Mucosa of descending colon (tissue), 3 donors: ENCODE measurements around the gene PDE4D. TPM values are rescaled to one million over a fixed set of nuclear protein-coding genes. Genes with fewer than 3 reads are reported as not detected.

Experiments
- ATAC-seq: fragments of 200-7000 bp; cut with Tn5 transposase; one replicate; pipeline ENCODE4 v1.9.1; 2020; ENCODE audit warnings: mild to moderate bottlenecking, moderate library complexity
- DNase-seq, 3 donors: peaks; one replicate each; pipeline ENCODE4 v3.0.0-alpha.2; 2020
- H3K36me3 ChIP-seq: fragments of 200-600 bp; one replicate; pipeline ENCODE4 v1.8.0; 2021; ENCODE audit warnings: low read depth, mild to moderate bottlenecking
- H3K4me1 ChIP-seq: fragments of 200-600 bp; one replicate; pipeline ENCODE4 v1.8.0; 2021; ENCODE audit warnings: low read depth, mild to moderate bottlenecking
- H3K4me3 ChIP-seq: fragments of 200-600 bp; one replicate; pipeline ENCODE4 v1.8.0; 2021; ENCODE audit warnings: mild to moderate bottlenecking
- H3K9me3 ChIP-seq: fragments of 200-600 bp; one replicate; pipeline ENCODE4 v1.8.0; 2021; ENCODE audit warnings: mild to moderate bottlenecking
- intact Hi-C, 2 donors: fragments of 100-400 bp; cut with DNase I in 1 of 2; cut with micrococcal nuclease in 1 of 2; formaldehyde crosslinking; loops; one replicate each; pipeline versions ENCODE4 v1.11.0 to v1.11.1; 2022; cut with DNase I, micrococcal nuclease
- total RNA-seq, 3 donors: library from RNA; stranded (reverse); fragmentation: NEBNext Ultra II Directional in 2 of 3; extraction: Animal tissue kit (Norgen Biotek cat#: 25700) in 2 of 3; gene quantifications; one replicate each; pipeline versions ENCODE4 v1.2.1 to v1.2.4, GENCODE V29; 2021 to 2023
- TF ChIP-seq, protein P1 (sequence below): fragments of 200-600 bp; IDR thresholded peaks from one replicate; pipeline ENCODE4 v1.8.0; 2022; ENCODE audit warnings: antibody characterized with exemption, mild to moderate bottlenecking
- donor health status: DM: no; HTN: no; CAD: no; lungs with moderate emphysema.
- donor health status: DM: no; HTN: no; CAD: no.
- donor health status: DM: no; HTN: yes; CAD: no.

PDE4D gene
- total RNA-seq, 3 donors from 2014 or later: 37.9 to 137 (median 100) TPM

DNA sequence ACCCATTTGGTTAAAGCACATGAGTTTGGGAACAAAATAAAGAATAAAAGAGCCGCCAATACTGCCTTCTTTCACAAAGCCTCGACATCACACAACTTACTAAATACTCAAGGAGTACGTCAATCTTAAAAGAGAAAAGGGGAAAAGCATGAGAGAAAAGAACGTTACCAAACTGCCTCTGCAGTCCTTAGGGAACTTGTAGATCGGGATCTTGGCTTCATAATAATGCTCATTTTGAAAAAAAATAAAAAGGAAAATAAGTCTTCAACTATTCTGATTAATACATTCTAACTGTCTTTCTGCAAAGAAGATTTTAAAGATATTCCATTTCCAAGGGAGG lies 618.4 kb downstream of the PDE4D start:
- TF ChIP-seq, protein P1, sequence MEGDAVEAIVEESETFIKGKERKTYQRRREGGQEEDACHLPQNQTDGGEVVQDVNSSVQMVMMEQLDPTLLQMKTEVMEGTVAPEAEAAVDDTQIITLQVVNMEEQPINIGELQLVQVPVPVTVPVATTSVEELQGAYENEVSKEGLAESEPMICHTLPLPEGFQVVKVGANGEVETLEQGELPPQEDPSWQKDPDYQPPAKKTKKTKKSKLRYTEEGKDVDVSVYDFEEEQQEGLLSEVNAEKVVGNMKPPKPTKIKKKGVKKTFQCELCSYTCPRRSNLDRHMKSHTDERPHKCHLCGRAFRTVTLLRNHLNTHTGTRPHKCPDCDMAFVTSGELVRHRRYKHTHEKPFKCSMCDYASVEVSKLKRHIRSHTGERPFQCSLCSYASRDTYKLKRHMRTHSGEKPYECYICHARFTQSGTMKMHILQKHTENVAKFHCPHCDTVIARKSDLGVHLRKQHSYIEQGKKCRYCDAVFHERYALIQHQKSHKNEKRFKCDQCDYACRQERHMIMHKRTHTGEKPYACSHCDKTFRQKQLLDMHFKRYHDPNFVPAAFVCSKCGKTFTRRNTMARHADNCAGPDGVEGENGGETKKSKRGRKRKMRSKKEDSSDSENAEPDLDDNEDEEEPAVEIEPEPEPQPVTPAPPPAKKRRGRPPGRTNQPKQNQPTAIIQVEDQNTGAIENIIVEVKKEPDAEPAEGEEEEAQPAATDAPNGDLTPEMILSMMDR: no peak
- intact Hi-C loops: no loop called here
- Histone ChIP-seq H3K4me3 (peak overlapping the region; percentile 22), H3K9me3 (no peaks in the 10 kb centered on the region), H3K4me1 (peaks cover 5% of the 10 kb centered on the region), H3K36me3 (no peaks in the 10 kb centered on the region)
- DNase-seq: no peak
- ATAC-seq: peak; percentile 10

GRCh38 chr5:59274106-59274636 lies 619.4 kb downstream of the PDE4D start:
- ATAC-seq (no peak), DNase-seq (no peak)
- Histone ChIP-seq H3K36me3 (no peaks in the 10 kb centered on the region), H3K4me1 (peaks cover 6% of the 10 kb centered on the region), H3K9me3 (no peaks in the 10 kb centered on the region), H3K4me3 (no peak overlapping the region)
- intact Hi-C loops: no loop called here
- TF ChIP-seq, protein P1: no peak

- intact Hi-C loops: no loop called here
- ATAC-seq (no peak), DNase-seq (no peak)
- H3K9me3 ChIP-seq: no peaks in the 10 kb centered on the region
- TF ChIP-seq, protein P1: no peak
- H3K36me3 ChIP-seq: no peaks in the 10 kb centered on the region
- H3K4me3 ChIP-seq: no peak overlapping the region
- peaks cover 6% of the 10 kb centered on the region for H3K4me1 ChIP-seq
Observed at GRCh38 chr5:59272809-59273427, 620.6 kb downstream of the PDE4D start.

DNA sequence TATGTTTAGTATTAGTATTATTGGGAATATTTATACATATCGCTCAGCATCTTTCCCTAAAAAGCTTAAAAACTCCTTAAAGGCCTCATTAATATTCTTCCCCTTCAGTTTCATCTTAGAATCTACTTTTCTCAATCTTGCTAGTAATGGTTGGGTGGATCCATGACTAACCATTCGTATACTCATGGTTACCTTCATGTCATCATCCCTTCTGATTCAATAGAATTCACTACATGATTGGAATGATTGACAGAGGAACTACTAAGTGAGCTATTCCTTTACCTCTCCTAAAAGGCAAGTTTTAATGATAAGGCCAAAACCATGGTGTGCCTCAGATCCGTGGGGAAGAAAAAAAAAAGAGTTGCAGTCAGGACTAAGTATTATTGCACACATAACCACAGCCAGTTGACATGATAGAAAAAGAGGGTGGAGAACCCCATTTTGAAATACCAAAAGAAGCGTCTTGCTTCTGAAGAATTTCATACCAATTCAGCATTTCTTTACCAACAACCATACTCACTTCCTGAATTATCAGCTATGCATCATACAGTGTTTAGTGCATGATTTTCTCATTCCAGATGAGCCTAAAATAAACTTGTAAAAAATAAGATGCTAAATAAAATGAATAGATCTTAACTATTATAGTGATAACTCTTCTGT lies 624.6 kb downstream of the PDE4D start:
- Histone ChIP-seq H3K4me1 (peaks cover 18% of the 10 kb centered on the region), H3K36me3 (no peaks in the 10 kb centered on the region), H3K4me3 (no peak overlapping the region), H3K9me3 (no peaks in the 10 kb centered on the region)
- no peak for ATAC-seq
- intact Hi-C loops: loop anchor here in 1 of 2 donors (10.0 kb wide), 1 partner anchor 96 kb away; no protein-coding TSS in a partner anchor
- DNase-seq: no peak
- TF ChIP-seq, protein P1: no peak

GRCh38 chr5:59267033-59267432 lies 626.5 kb downstream of the PDE4D start:
- ATAC-seq: no peak
- Histone ChIP-seq H3K4me3 (no peak overlapping the region), H3K4me1 (peaks cover 18% of the 10 kb centered on the region), H3K36me3 (no peaks in the 10 kb centered on the region), H3K9me3 (no peaks in the 10 kb centered on the region)
- TF ChIP-seq, protein P1: no peak
- no peak for DNase-seq
- intact Hi-C loops: loop anchor here in 1 of 2 donors (10.0 kb wide), 1 partner anchor 98 kb away; no protein-coding TSS in a partner anchor
